Stimulated activated CD8-positive, alpha-beta memory T cell treated with anti-CD3 and anti-CD28 coated beads, Interleukin-2, amount 100 ng/mL, for 48 hours (primary cell): ENCODE data around the gene HOXA10.
A peak's percentile ranks its signal among the peaks of the same experiment; 100 is the strongest.

ENCODE experiments used
- DNase-seq, 2 donors: peaks; one replicate each; pipeline ENCODE4 v3.0.0-alpha.2; 2020; ENCODE audit warnings: low read depth in 2 of 2

Gene HOXA10

GRCh38 chr7:27157702-27158431 lies 16.3 kb downstream of the HOXA10 start:
- DNase-seq: no peak

GRCh38 chr7:27156916-27157701 lies 17.0 kb downstream of the HOXA10 start:
- no peak for DNase-seq

- DNase-seq: no peak
Measured at GRCh38 chr7:27156508-27156898, 17.6 kb downstream of the HOXA10 start, which contains the start of gene HOXA7. Gene HOXA7, minus strand, starts transcription at chr7:27156675. Its CDS starts 130 bp downstream, at chr7:27156545.

- DNase-seq: no peak
Measured at GRCh38 chr7:27155816-27156507, 18.2 kb downstream of the HOXA10 start.

GRCh38 chr7:27154901-27155815 lies 19.0 kb downstream of the HOXA10 start:
- DNase-seq: peak in 1 of 2 donors; percentile 40

GRCh38 chr7:27154369-27154768 lies 19.8 kb downstream of the HOXA10 start:
- DNase-seq: no peak

- no peak for DNase-seq
Measured at GRCh38 chr7:27153526-27153925, 20.6 kb downstream of the HOXA10 start.

GRCh38 chr7:27152816-27153442 lies 21.2 kb downstream of the HOXA10 start:
- DNase-seq: no peak

- DNase-seq: no peak
Measured at GRCh38 chr7:27151931-27152815, 21.9 kb downstream of the HOXA10 start, which contains the start of gene HOXA3. Gene HOXA3, minus strand, starts transcription at chr7:27152583. Its CDS starts 41,943 bp downstream, at chr7:27110640.

GRCh38 chr7:27151341-27151930 lies 22.7 kb downstream of the HOXA10 start:
- DNase-seq: no peak

- peak; percentile 47 to 55 for DNase-seq
Measured at GRCh38 chr7:27150568-27151340, 23.4 kb downstream of the HOXA10 start.

GRCh38 chr7:27149842-27150567 lies 24.1 kb downstream of the HOXA10 start:
- no peak for DNase-seq

- DNase-seq: no peak
Measured at GRCh38 chr7:27148756-27149641, 25.1 kb downstream of the HOXA10 start.

GRCh38 chr7:27148031-27148755 lies 25.9 kb downstream of the HOXA10 start:
- DNase-seq: no peak

- no peak for DNase-seq
Measured at GRCh38 chr7:27147199-27148030, 26.7 kb downstream of the HOXA10 start, which contains the start of gene HOXA6. Gene HOXA6, minus strand, starts transcription at chr7:27147774. Its CDS starts 25 bp downstream, at chr7:27147749.
